ENCODE measurements around the gene ZMAT5. TPM values are rescaled to one million over a fixed set of nuclear protein-coding genes. Genes with fewer than 3 reads are reported as not detected.
"Not testable (repeated sequence)": the region's sequence is repeated elsewhere in the genome, so short reads cannot be mapped to it uniquely, and the experiment has no call there.

The ZMAT5 gene
- total and polyA plus RNA-seq, 12 donors: 15.1 to 46.7 (median 21.0) TPM

GRCh38 chr22:29756341-29756740 is 10.5 kb downstream of the ZMAT5 start:
- TF ChIP-seq CTCF (IDR thresholded peaks at IDR 0.05): no peak

GRCh38 chr22:29755889-29756288 is 10.9 kb downstream of the ZMAT5 start:
- no peak overlapping the region for H3K27ac ChIP-seq
- no peaks in the 10 kb centered on the region for H3K27me3 ChIP-seq
- ATAC-seq (peak in 2 of 8 donors; percentile 33 to 44), DNase-seq (no peak)
- intact Hi-C loops (cut with DNase I): loop anchor here in 1 of 10 donors (2.0 kb wide), 1 partner anchor 67 kb away; no protein-coding TSS in a partner anchor
- H3K4me3 ChIP-seq: no peak overlapping the region
- WGBS, 2 donors: 81 to 87% methylated on average over 9 of the region's 9 CpGs
- peaks cover 0 to 18% (median 10%) of the 10 kb centered on the region in 9 donors for H3K4me1 ChIP-seq
- H3K36me3 ChIP-seq: peaks cover 0 to 22% (median 0%) of the 10 kb centered on the region in 9 donors
- TF ChIP-seq CTCF (IDR thresholded peaks at IDR 0.05): no peak
- no peaks in the 10 kb centered on the region for H3K9me3 ChIP-seq

More at GRCh38 chr22:29756341-29756740, 10.5 kb downstream of the ZMAT5 start:
- Histone ChIP-seq H3K4me3 (no peak overlapping the region), H3K27ac (no peak overlapping the region), H3K9me3 (no peaks in the 10 kb centered on the region), H3K4me1 (peaks cover 0 to 18% (median 8%) of the 10 kb centered on the region in 9 donors), H3K27me3 (no peaks in the 10 kb centered on the region), H3K36me3 (peaks cover 0 to 22% (median 0%) of the 10 kb centered on the region in 9 donors)
- no peak for ATAC-seq
- 83 to 85% methylated on average over 7 of the region's 7 CpGs for WGBS, 2 donors
- DNase-seq: no peak
- intact Hi-C loops (cut with DNase I): no loop called here

GRCh38 chr22:29754658-29755395 is 12.0 kb downstream of the ZMAT5 start:
- Histone ChIP-seq H3K36me3 (peaks cover 0 to 27% (median 0%) of the 10 kb centered on the region in 9 donors), H3K4me1 (peaks cover 0 to 18% (median 10%) of the 10 kb centered on the region in 9 donors)
- H3K27me3 ChIP-seq, H3K27ac ChIP-seq, ATAC-seq, H3K9me3 ChIP-seq, DNase-seq, H3K4me3 ChIP-seq: not testable (repeated sequence)
- intact Hi-C loops (cut with DNase I): loop anchor here in 1 of 10 donors (2.0 kb wide), 1 partner anchor 66 kb away; no protein-coding TSS in a partner anchor
- WGBS, 2 donors: 94 to 95% methylated on average over 11 of the region's 11 CpGs

- ATAC-seq: peak in 1 of 8 donors; percentile 11
- Histone ChIP-seq H3K4me1 (peaks cover 0 to 17% (median 7%) of the 10 kb centered on the region in 9 donors), H3K4me3 (no peak overlapping the region), H3K36me3 (peaks cover 0 to 27% (median 0%) of the 10 kb centered on the region in 9 donors), H3K27ac (no peak overlapping the region), H3K27me3 (no peaks in the 10 kb centered on the region), H3K9me3 (no peaks in the 10 kb centered on the region)
- intact Hi-C loops (cut with DNase I): loop anchor here in 1 of 10 donors (2.0 kb wide), 1 partner anchor 65 kb away; no protein-coding TSS in a partner anchor
- 82 to 94% methylated on average over 16 of the region's 16 CpGs for WGBS, 2 donors
- TF ChIP-seq CTCF (IDR thresholded peaks at IDR 0.05): no peak
- DNase-seq: no peak
These were observed 12.8 kb downstream of the ZMAT5 start for GRCh38 chr22:29753808-29754657.
